ENCODE results near the gene NCBP2.

DNA sequence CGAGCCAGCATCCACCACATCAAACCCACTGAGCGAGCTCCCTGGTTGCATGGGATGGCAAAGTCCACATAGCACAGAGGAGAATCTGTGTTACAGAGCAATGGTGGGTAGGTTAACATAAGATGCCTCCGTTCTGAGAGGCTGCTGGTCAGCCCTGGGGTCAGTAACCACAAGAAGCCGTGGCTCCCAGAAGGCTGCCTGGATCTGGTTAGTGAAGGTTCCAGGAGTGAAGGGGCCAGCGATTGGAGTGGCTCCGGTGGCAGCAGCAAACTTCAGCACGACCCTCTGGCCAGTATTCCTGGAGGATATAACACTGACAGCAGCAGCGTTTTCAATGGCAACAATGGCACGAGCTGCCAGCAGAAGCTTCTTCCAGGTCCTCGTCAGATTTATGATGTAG is 44.7 kb upstream of the NCBP2 start:
- TF ChIP-seq, protein P1, sequence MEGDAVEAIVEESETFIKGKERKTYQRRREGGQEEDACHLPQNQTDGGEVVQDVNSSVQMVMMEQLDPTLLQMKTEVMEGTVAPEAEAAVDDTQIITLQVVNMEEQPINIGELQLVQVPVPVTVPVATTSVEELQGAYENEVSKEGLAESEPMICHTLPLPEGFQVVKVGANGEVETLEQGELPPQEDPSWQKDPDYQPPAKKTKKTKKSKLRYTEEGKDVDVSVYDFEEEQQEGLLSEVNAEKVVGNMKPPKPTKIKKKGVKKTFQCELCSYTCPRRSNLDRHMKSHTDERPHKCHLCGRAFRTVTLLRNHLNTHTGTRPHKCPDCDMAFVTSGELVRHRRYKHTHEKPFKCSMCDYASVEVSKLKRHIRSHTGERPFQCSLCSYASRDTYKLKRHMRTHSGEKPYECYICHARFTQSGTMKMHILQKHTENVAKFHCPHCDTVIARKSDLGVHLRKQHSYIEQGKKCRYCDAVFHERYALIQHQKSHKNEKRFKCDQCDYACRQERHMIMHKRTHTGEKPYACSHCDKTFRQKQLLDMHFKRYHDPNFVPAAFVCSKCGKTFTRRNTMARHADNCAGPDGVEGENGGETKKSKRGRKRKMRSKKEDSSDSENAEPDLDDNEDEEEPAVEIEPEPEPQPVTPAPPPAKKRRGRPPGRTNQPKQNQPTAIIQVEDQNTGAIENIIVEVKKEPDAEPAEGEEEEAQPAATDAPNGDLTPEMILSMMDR (IDR thresholded peaks at IDR 0.05; ENCODE audit: insufficient read depth, low read length, poor library complexity, severe bottlenecking): no peak
- no peak for TF ChIP-seq EZH2phosphoT487 (conservative IDR thresholded peaks at IDR 0.05; ENCODE audit: low read length)

Data from SU-DHL-6 (cell line).